GM12865 (cell line): Measurements from ENCODE around the gene UNC5B.
"Not testable (repeated sequence)": the region's sequence is repeated elsewhere in the genome, so short reads cannot be mapped to it uniquely, and the experiment has no call there.

Source experiments
- DNase-seq: peaks from one replicate; pipeline ENCODE4 v3.0.0; 2010; ENCODE audit warnings: low read depth
- H3K4me3 ChIP-seq: 2 replicates; pipeline ENCODE4 v1.5.1; 2011; ENCODE audit warnings: mild to moderate bottlenecking, low read depth, low read length, control low read depth
- CTCF ChIP-seq: IDR thresholded peaks from 2 replicates; pipeline ENCODE4 v1.5.1; 2011; ENCODE audit warnings: low read length, control low read depth, low read depth, inconsistent platforms; ENCODE audit not compliant: insufficient read depth; ENCODE audit errors: missing control alignments

The UNC5B gene

GRCh38 chr10:71272056-71272771 is 59.8 kb downstream of the UNC5B start:
- DNase-seq: no peak
- no peak for TF ChIP-seq CTCF
- H3K4me3 ChIP-seq: no peak overlapping the region

GRCh38 chr10:71272974-71273373 is 60.6 kb downstream of the UNC5B start:
- H3K4me3 ChIP-seq, DNase-seq: not testable (repeated sequence)

- no peak overlapping the region for H3K4me3 ChIP-seq
- TF ChIP-seq CTCF: no peak
- no peak for DNase-seq
These were observed 61.1 kb downstream of the UNC5B start for GRCh38 chr10:71273506-71273905.

- DNase-seq: no peak
- no peak overlapping the region for H3K4me3 ChIP-seq
- no peak for TF ChIP-seq CTCF
These were observed 62.8 kb downstream of the UNC5B start for GRCh38 chr10:71274901-71275796.

- no peak for DNase-seq
- H3K4me3 ChIP-seq: no peak overlapping the region
- no peak for TF ChIP-seq CTCF
These were observed 64.5 kb downstream of the UNC5B start for GRCh38 chr10:71276873-71277272.

GRCh38 chr10:71277914-71278665 is 65.7 kb downstream of the UNC5B start:
- no peak overlapping the region for H3K4me3 ChIP-seq
- DNase-seq: no peak
- no peak for TF ChIP-seq CTCF
